ENCODE results near the gene AFG1L.

GRCh38 chr6:108322728-108323127 lies 27.9 kb downstream of the AFG1L start:
- no peak for TF ChIP-seq TAF1 (conservative IDR thresholded peaks at IDR 0.05)
- TF ChIP-seq CTCF (IDR thresholded peaks at IDR 0.05; ENCODE audit: low read depth, low read length, missing input control) = no peak
- no peak for TF ChIP-seq GABPA (IDR thresholded peaks at IDR 0.05 in 1 of 2, conservative IDR thresholded peaks at IDR 0.05 in 1 of 2)
- TF ChIP-seq JUND (IDR thresholded peaks at IDR 0.05) = no peak
- TF ChIP-seq SP1 (IDR thresholded peaks at IDR 0.05) = no peak
- no peak for TF ChIP-seq RAD21 (IDR thresholded peaks at IDR 0.05)
- TF ChIP-seq HNF4G (IDR thresholded peaks at IDR 0.05) = no peak
- no peak for TF ChIP-seq REST (IDR thresholded peaks at IDR 0.05)
- no peak for TF ChIP-seq YY1 (IDR thresholded peaks at IDR 0.05)

Data from liver (tissue), 3 donors.